NCI-H187 treated with DMSO at 0.1 percent for 48 hours (cell line): ENCODE measurements around the gene TMEM50B.
"Not testable (repeated sequence)": the region's sequence is repeated elsewhere in the genome, so short reads cannot be mapped to it uniquely, and the experiment has no call there.

ENCODE experiments used
- DNase-seq: peaks from one replicate; lab custom pipeline; 2025; lab: John Stamatoyannopoulos, UW

TMEM50B gene

DNA sequence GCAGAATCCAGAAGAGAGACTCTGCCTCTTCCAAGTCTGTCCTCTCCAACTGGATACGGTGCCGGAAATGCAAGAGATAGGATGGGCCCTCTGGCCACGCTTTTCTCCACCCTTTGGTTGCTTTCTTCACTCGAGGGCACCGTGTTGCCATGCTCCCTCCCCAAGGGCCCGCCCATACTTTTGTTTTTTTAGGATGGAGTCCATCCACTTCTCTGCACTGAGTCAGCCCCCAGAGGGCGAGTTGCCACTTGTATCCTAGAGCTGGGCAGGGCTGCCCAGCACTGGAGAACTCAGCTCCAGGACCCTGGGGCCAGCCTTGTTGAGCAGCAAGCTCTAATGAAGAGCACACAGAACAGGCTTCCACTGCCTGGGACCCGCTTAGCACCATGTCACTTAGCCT is 51.1 kb downstream of the TMEM50B start:
- DNase-seq, result no peak

DNA sequence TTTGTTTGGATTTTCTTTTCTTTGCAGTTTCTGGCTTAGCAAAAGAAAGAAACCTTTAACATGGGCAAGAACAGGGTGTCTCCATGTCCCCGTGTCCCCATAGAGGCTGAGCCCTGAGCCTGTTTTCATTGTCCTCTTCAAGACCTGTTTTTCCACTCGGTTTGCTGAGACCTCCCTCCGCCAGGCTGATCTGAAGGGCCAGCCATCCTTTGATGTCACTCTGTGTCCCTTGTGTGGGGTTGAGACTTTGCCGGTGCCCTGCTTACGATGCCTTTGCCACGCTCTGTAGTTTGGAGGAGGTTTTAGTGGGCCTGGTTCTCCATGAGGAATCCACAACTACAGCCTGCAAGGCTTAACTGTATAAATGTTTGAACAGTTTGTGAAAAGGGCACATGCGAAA is 52.7 kb downstream of the TMEM50B start:
- no peak for DNase-seq

DNA sequence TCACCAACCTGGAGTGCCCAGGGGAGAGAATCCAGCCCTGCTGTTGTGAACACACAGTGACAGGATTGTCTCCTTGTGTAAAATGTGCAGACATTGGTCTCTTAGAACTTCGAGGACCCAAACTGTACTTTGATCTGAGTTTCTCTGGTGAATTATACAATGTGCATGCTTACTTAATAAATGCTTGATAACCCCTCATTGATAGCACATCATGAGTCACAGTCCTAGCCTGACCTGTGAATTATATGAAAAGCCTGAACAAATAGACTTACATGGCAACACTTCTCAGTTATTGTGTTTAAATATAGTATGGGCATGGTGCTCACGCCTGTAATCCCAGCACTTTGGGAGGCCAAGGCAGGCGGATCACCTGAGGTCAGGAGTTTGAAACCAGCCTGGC is 53.9 kb downstream of the TMEM50B start:
- DNase-seq, result no peak

DNA sequence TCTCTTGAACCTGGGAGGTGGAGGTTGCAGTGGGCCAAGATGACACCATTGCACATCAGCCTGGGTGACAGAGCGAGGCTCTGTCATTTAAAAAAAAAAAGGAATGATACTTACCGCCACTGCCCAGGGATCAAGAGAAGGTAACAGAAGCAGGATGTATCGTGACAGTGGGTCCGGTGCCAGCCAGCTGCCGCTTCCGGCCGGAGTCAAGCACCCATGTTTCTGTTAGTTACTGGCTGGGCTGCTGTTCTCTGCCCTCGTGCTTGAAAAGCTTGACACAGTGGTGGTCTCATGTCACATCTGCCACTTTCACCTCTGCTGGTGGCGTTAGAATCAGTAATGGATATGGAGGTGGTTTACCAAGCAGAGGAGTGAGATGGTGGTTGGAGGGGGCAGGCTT is 55.6 kb downstream of the TMEM50B start:
- DNase-seq, result no peak

DNA sequence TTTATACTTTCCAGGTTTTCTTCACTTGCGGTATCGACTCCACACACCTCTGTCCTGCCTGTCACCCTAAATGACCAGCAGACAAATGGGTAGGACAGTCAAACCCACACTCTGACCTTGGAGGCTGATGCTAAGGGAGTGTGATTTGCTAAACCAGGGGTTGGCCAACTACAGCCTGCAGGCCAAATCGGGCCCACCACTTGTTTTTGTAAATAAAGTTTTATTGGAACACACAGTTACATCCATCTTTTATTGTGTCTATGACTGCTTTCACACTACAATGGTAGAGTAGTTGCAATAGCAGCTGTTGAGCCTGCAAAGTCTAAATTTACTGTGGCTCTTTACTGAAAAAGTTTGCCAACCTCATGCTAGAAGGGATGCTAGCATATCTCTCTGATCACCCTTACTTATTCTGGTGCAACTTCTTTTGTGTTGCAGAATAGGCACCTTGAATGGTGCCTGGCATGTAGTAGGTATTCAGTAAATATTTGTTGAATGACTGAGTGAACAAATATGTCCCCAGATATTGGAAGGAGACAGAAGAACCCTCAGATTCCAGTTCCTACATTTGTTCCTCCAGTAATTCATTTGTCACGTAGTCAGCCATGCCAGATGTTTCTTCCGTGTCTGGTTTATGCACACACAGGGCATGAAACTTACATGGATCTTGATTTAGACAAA is 57.9 kb downstream of the TMEM50B start:
- DNase-seq, result no peak

DNA sequence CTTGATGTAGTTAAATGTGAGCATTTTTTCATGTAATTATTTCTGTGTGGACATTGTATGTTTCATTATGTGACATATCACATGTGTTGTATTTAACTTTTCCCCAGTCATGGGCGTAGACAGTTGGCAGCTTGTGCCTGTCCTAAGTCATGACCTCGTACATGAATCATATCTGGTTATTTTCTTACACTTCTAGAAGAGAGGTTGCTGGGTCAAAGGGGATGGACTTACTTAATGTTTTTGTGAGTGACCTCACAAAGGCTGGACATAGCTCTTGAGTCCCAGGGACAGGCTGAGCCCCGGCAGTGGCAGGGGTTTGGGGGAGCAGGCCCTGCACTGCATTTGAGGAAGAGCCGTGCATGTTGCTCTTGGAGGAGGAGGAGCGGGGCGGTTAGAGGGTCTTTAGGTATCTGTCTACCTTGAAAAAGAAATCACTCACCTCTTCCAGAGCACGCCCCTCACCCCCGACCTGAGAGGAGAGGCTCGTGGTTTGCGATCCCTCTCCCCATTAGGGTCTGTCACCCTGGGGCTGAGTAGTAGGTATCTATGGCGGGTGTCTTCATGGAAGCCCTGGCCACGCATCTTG is 60.1 kb downstream of the TMEM50B start:
- no peak for DNase-seq

DNA sequence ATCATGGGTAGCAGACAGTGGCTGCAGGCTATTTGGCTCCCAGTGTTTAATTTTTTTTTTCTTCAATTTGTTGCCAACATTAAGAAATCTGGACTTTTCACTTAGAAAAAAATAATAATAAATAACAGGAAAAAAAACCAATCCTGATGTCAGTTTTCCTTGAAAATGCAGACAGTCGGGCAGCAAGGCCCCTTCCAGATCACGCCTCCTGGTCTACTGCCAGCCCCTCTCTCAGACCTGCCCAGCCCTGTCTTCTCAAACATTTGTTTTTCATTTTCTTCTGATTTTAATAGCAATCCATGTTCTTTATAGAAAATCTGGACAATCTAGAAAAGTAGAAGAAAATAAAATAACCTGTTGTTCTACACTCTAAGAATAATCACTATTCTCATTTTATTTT is 61.1 kb downstream of the TMEM50B start:
- DNase-seq, result no peak

DNA sequence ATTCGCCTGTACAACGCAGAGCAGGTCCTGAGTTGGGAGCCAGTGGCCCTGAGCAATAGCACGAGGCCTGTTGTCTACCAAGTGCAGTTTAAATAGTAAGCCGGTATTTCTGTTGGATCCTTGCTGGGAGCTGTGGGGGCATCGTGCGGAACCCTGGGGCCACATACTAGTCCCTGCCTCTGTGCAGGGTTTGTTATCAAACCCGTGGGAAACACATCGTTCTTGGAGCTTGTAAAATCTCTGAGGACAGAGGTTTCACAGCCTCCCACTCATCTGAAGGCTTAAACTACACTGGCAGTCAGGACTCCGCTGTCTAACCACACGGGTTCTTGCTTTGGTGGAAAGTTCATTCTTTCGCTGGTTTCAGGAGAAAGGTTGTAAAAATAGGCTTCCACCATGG is 64.8 kb downstream of the TMEM50B start:
- DNase-seq, result no peak

DNA sequence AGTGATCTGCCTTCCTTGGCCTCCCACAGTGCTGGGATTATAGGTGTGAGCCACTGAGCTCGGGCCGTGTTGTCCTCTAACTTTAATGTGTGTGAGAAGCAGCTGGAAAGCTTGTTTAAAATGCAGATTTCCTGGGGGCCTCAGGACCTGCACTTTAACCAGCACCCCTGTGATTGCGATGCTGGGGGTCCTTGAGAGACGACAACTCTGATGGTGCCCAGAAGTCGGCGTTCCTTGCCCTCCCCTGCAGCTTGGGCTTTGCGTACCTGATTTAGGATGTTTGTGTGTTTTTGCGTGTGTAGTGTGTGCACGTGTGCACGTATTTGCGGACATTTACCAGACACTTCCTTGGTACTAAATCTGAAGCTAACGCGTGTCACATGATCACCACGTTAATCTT is 65.7 kb downstream of the TMEM50B start:
- DNase-seq, result no peak

DNA sequence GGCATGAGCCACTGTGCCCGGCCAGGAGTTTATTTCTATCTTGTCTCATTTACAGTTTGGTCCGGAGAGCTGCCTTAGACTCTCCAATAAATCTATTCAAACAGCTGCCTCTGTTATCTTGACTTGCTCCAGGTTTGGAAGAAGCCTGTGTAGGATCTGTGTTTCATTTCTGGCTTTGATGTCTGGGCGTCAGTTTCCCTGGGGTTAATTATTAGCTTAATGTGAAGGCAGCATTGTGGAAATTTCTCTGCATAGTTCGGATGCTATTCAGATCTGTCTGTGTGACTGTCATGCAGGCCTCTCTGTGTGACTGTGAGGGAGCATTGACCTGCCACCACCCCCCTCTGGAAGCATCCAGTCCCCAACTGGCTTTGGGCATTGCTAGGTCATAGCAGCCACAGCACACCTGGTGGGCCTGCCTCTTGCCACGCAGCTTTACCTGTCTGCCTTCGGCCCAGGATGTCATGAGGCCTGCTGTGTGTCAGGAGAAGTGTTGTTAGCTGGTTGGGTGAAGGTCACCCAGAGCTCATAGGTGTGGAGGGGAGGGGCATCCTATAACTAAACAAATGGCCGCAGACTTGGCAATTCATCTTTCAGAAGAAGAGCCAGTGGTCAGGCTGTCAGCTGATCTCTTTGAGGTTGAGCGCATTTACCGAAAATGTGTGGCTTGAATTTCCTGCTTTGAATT is 66.8 kb downstream of the TMEM50B start:
- no peak for DNase-seq

DNA sequence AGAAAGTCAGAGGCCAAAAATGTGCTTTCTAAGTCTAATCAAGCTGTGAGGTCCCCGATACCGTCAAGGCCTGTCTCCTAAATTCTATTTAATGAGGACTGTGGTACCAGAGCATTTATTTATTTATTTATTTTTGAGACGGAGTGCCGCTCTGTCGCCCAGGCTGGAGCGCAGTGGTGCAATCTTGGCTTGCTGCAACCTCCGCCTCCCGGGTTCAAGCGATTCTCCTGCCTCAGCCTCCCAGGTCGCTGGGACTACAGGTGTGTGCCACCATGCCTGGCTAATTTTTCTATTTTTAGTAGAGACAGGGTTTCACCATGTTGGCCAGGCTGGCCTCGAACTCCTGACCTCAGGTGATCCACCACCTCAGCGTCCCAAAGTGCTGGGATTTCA is 67.3 kb downstream of the TMEM50B start:
- DNase-seq, result not testable (repeated sequence)

DNA sequence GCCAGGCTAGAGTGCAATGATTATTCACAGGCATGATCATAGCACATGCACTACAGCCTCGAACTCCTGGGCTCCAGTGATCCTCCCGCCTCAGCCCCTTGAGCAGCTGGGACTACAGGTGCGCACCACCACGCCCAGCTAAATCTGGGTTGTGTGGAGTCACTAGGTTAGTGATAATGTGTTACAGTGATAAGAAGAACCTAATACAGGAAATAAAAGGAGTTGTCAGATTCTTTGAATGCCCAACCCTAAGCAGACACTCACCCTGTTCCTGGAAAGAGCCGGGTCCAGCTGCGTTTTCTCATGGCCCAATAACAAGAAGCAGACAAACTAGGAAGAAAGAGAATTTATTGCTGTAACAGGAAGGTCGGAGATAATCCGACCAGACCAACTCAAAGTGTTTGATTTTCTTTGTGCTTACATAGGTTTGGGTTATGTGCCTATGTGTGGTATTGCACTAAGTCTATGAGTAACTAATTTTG is 67.8 kb downstream of the TMEM50B start:
- DNase-seq, result no peak

DNA sequence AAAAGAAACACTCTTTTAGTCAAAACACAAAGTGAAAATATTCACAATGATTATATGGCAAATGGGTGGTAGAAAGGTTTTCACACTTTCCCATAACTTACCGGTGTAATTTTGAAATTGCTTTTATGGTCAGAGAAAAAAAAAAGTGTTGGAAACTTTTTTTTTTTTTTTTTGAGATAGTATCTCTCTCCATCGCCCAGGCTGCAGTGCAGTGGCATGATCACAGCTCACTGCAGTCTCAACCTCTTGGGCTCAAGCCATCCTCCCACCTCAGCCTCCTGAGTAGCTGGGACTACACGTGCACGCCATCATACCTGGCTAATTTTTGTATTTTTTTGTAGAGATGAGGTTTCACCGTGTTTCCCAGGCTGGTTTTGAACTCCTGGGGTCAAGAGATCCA is 73.3 kb downstream of the TMEM50B start:
- DNase-seq, result no peak

DNA sequence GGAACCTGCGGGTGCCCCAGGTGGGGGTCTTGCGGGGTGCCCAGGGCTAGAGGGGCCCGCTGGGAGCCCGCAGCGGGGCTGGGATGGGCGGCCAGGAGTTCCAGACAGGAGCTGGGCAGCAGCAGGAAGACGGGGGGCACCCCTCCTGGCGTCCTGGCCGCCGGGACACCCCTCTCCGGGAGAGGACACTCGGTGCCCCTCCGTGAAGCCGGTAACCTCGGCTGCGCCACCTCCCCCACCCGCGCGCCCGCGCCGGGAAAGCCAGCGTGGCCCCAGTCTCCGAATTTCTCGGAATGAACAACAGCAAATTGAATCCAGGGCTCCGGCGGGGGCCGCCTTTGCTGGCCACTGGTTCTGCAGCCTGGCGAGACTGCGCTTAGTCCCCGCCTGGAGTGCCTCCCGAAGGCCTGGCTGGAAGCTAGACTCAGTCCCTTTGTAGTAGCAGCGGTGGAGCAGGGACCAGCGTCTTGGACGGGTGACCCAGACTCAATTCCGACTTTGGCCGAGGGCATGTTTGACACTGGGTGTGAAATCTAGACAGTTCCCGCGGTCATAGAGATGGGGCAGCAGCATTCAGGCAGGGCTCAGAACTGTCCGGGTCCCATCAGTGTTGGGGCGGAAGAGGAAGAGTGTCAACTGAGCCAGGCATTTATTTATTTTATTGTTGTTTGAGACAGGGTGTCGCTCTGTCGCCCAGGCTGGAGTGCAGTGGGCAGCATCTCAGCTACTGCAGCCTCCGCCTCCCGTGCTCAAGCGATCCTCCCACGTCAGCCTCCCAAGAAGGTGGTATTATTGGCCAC is 75.8 kb downstream of the TMEM50B start:
- no peak for DNase-seq

DNA sequence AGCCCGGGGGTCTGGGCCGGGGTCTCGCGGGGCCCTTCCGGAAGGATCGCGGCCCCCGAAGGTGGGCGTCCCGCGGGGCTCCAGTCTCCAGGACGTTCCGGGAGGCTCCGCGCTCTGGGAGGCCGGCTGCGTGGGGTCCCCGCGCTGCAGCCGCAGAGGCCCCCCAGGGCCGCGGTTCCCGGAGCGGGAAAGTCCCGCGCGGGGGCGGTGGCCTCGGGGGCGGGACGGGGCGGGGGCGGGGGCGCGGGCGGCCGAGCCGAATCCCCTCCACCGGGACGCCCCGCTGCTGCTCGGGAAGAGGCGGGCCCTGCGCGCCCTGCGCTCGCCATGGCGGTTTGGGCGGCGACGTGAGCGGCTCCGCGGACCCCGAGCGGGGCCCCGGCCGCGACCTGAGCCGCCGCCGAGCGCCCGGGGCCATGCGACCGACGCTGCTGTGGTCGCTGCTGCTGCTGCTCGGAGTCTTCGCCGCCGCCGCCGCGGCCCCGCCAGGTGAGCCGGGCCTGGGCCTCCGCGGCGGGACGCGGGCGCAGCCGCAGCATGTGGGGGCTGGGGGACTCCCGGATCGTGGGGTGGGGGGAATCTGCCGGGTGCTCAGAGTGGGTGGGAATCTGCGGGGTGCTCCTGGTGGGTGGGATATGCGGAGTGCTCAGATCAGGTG is 76.5 kb downstream of the TMEM50B start, which contains the start of gene IFNGR2:
Gene IFNGR2 (plus strand): TSS at position 286 of the 658 bp plus-strand sequence. CDS start 131 bp downstream, at position 417.
- DNase-seq, result no peak

DNA sequence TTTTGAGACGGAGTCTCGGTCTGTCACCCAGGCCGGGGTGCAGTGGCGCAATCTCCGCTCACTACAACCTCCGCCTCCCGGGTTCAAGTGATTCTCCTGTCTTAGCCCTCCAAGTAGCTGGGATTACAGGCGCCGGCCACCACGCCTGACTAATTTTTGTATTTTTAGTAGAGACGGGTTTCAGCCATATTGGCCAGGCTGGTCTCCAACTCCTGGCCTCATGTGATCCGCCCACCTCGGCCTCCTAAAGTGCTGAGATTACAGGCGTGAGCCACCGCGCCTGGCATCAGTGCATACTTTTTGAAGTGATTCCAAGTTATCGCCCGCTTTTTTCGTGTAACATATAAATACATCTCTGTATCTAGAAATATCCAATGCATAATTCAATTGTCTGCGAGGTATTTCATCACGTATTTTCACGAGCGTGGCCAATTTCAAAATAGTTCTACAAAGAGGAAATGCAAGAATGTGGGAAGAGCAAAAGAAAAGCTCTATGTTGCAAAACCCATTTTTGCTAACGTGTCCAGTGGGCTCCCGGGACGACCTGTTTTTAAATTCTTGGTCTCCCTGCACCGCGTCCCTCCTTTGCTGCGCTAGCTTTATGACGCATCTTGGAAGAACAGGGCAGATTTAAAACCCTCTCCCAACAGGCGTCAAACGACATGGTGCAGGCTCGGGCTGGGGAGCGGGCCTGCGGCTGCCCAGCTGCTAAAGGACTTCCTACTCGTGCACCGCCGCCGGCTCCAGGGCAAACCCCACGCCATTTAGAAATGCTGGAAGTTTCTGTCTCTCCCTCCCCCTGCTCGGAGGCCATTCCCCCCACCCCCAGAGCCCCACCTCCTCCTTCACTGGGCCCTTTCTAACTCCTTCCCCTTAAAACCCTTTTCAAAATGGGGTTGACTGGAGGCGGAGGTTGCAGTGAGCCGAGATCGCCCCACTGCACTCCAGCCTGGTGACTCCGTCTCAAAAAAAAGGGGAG is 77.5 kb downstream of the TMEM50B start:
- DNase-seq, result no peak

DNA sequence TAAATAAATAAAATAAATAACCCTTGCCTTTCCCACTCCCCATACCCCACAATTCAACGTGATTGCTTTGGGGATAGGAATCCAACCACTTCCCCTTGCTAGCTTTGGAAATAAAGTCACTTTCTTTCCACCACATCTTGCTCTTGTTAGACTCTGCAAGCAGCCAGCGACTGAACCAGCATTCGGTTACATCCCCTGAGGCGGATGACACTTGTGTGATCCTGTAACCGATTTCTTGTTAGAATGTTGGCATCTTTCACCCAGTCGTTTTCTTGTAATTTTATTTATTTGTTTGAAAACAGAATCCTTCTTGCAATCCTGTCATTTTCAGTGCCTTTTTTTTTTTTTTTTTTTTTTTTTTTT is 78.2 kb downstream of the TMEM50B start:
- DNase-seq, result no peak
